ENCODE measurements around the gene HPCAL4. TPM values are rescaled to one million over a fixed set of nuclear protein-coding genes. Genes with fewer than 3 reads are reported as not detected.

HPCAL4 gene
- total and polyA plus RNA-seq, 2 experiments from 2014 or later: not detected

- Histone ChIP-seq H3K9me3 (ENCODE audit: low read depth) (no peaks in the 10 kb centered on the region), H3K36me3 (ENCODE audit: low read depth) (no peaks in the 10 kb centered on the region), H3K79me2 (ENCODE audit: insufficient read depth) (no peaks in the 10 kb centered on the region), H3K9ac (no peak overlapping the region), H3F3A (ENCODE audit: insufficient read depth) (0 out of 2 replicates have a peak, but pooled peaks cover 5% of the 10 kb centered on the region), H2AFZ (no peak overlapping the region), H3K27ac (no peak overlapping the region), H3K27me3 (replicated peaks; ENCODE audit: insufficient read depth) (peaks cover 18% of the 10 kb centered on the region; the same call in 1 of the 2 replicates), H3K9me2 (ENCODE audit: insufficient read depth) (no peaks in the 10 kb centered on the region), H3K4me1 (ENCODE audit: insufficient read depth) (no peaks in the 10 kb centered on the region), H3K4me3 (no peak overlapping the region), H4K20me1 (ENCODE audit: insufficient read depth) (no peaks in the 10 kb centered on the region), H3K4me2 (ENCODE audit: unreplicated experiment) (no peak overlapping the region)
- 76 to 78% methylated on average over 8 to 12 of the region's 12 CpGs for WGBS, 2 experiments (ENCODE audit: low coverage in 1 of 2, low lambda C conversion rate in 2 of 2, missing lambda C conversion rate in 2 of 2)
- TF ChIP-seq EZH2phosphoT487 (IDR thresholded peaks at IDR 0.05; ENCODE audit: insufficient read depth, low read depth) (no peak), EZH2 (IDR thresholded peaks at IDR 0.05; ENCODE audit: insufficient read depth, poor library complexity, severe bottlenecking) (no peak)
- in situ Hi-C loops (cut with MboI): no loop called here
- DNase-seq: no peak
Observed at GRCh38 chr1:39659110-39659509, 32.1 kb downstream of the HPCAL4 start.

- 0 out of 2 replicates have a peak, but pooled peaks cover 19% of the 10 kb centered on the region for H3K27me3 ChIP-seq (replicated peaks; ENCODE audit: insufficient read depth)
- H2AFZ ChIP-seq: peak overlapping the region; percentile 57; the same call in 1 of the 2 replicates
- H3F3A ChIP-seq (ENCODE audit: insufficient read depth): 0 out of 2 replicates have a peak, but pooled peaks cover 5% of the 10 kb centered on the region
Observed at GRCh38 chr1:39657923-39658485, 33.2 kb downstream of the HPCAL4 start.

GRCh38 chr1:39657402-39657801 is 33.8 kb downstream of the HPCAL4 start:
- Histone ChIP-seq H4K20me1 (ENCODE audit: insufficient read depth) (no peaks in the 10 kb centered on the region), H3K36me3 (ENCODE audit: low read depth) (no peaks in the 10 kb centered on the region), H3K27me3 (replicated peaks; ENCODE audit: insufficient read depth) (0 out of 2 replicates have a peak, but pooled peaks cover 19% of the 10 kb centered on the region), H3K4me2 (ENCODE audit: unreplicated experiment) (no peak overlapping the region), H2AFZ (no peak overlapping the region), H3K9me2 (ENCODE audit: insufficient read depth) (no peaks in the 10 kb centered on the region), H3K4me3 (no peak overlapping the region), H3K4me1 (ENCODE audit: insufficient read depth) (no peaks in the 10 kb centered on the region), H3K9me3 (ENCODE audit: low read depth) (no peaks in the 10 kb centered on the region), H3K79me2 (ENCODE audit: insufficient read depth) (no peaks in the 10 kb centered on the region), H3K27ac (no peak overlapping the region), H3K9ac (no peak overlapping the region), H3F3A (ENCODE audit: insufficient read depth) (0 out of 2 replicates have a peak, but pooled peaks cover 5% of the 10 kb centered on the region)
- in situ Hi-C loops (cut with MboI): no loop called here
- WGBS, 2 experiments (ENCODE audit: low coverage in 1 of 2, low lambda C conversion rate in 2 of 2, missing lambda C conversion rate in 2 of 2): 68 to 82% methylated on average over 3 of the region's 3 CpGs
- peak; percentile 74 for DNase-seq
- TF ChIP-seq EZH2phosphoT487 (IDR thresholded peaks at IDR 0.05; ENCODE audit: insufficient read depth, low read depth) (no peak), EZH2 (IDR thresholded peaks at IDR 0.05; ENCODE audit: insufficient read depth, poor library complexity, severe bottlenecking) (no peak)

More at GRCh38 chr1:39657923-39658485, 33.2 kb downstream of the HPCAL4 start:
- TF ChIP-seq EZH2phosphoT487 (IDR thresholded peaks at IDR 0.05; ENCODE audit: insufficient read depth, low read depth) (no peak), EZH2 (IDR thresholded peaks at IDR 0.05; ENCODE audit: insufficient read depth, poor library complexity, severe bottlenecking) (no peak)
- Histone ChIP-seq H3K9ac (no peak overlapping the region), H3K27ac (no peak overlapping the region), H3K4me1 (ENCODE audit: insufficient read depth) (no peaks in the 10 kb centered on the region), H3K79me2 (ENCODE audit: insufficient read depth) (no peaks in the 10 kb centered on the region), H3K9me3 (ENCODE audit: low read depth) (no peaks in the 10 kb centered on the region), H3K36me3 (ENCODE audit: low read depth) (no peaks in the 10 kb centered on the region), H3K9me2 (ENCODE audit: insufficient read depth) (no peaks in the 10 kb centered on the region), H3K4me2 (ENCODE audit: unreplicated experiment) (no peak overlapping the region), H3K4me3 (no peak overlapping the region), H4K20me1 (ENCODE audit: insufficient read depth) (no peaks in the 10 kb centered on the region)
- peak; percentile 76 for DNase-seq
- WGBS, 2 experiments (ENCODE audit: low coverage in 1 of 2, low lambda C conversion rate in 2 of 2, missing lambda C conversion rate in 2 of 2): 17 to 21% methylated on average over 6 of the region's 6 CpGs
- in situ Hi-C loops (cut with MboI): no loop called here

- Histone ChIP-seq H3K4me1 (ENCODE audit: insufficient read depth) (no peaks in the 10 kb centered on the region), H3K79me2 (ENCODE audit: insufficient read depth) (no peaks in the 10 kb centered on the region), H3F3A (ENCODE audit: insufficient read depth) (0 out of 2 replicates have a peak, but pooled peaks cover 5% of the 10 kb centered on the region), H3K27me3 (replicated peaks; ENCODE audit: insufficient read depth) (0 out of 2 replicates have a peak, but pooled peaks cover 14% of the 10 kb centered on the region), H3K9me2 (ENCODE audit: insufficient read depth) (no peaks in the 10 kb centered on the region), H3K4me2 (ENCODE audit: unreplicated experiment) (no peak overlapping the region), H3K9me3 (ENCODE audit: low read depth) (no peaks in the 10 kb centered on the region), H4K20me1 (ENCODE audit: insufficient read depth) (no peaks in the 10 kb centered on the region), H2AFZ (no peak overlapping the region), H3K9ac (no peak overlapping the region), H3K27ac (no peak overlapping the region), H3K4me3 (no peak overlapping the region), H3K36me3 (ENCODE audit: low read depth) (no peaks in the 10 kb centered on the region)
- TF ChIP-seq EZH2 (IDR thresholded peaks at IDR 0.05; ENCODE audit: insufficient read depth, poor library complexity, severe bottlenecking) (no peak), EZH2phosphoT487 (IDR thresholded peaks at IDR 0.05; ENCODE audit: insufficient read depth, low read depth) (no peak)
- in situ Hi-C loops (cut with MboI): no loop called here
- DNase-seq: no peak
- 38 to 39% methylated on average over 2 of the region's 2 CpGs for WGBS, 2 experiments (ENCODE audit: low coverage in 1 of 2, low lambda C conversion rate in 2 of 2, missing lambda C conversion rate in 2 of 2)
Observed at GRCh38 chr1:39656391-39656790, 34.8 kb downstream of the HPCAL4 start.
